Nephron progenitor cell (in vitro differentiated cells): Measurements from ENCODE around the gene FASTKD1.
"Not testable (repeated sequence)": the region's sequence is repeated elsewhere in the genome, so short reads cannot be mapped to it uniquely, and the experiment has no call there.

Experiments
- DNase-seq: peaks from one replicate; pipeline ENCODE4 v3.0.0; 2021
- H3K27ac Mint-ChIP-seq: 2 replicates; pipeline ENCODE4 v1.8.0; 2021; ENCODE audit warnings: mild to moderate bottlenecking, moderate library complexity, mixed read lengths
- H3K27me3 Mint-ChIP-seq: 2 replicates; pipeline ENCODE4 v1.8.0; 2021; ENCODE audit warnings: mild to moderate bottlenecking, low read depth, mixed read lengths; ENCODE audit not compliant: poor library complexity
- H3K36me3 Mint-ChIP-seq: 2 replicates; pipeline ENCODE4 v1.8.0; 2021; ENCODE audit warnings: low read depth, mixed read lengths
- H3K4me1 Mint-ChIP-seq: 2 replicates; pipeline ENCODE4 v1.8.0; 2021; ENCODE audit warnings: mixed read lengths
- H3K4me3 Mint-ChIP-seq: 2 replicates; pipeline ENCODE4 v1.8.0; 2021; ENCODE audit warnings: mild to moderate bottlenecking, moderate library complexity, mixed read lengths
- H3K9me3 Mint-ChIP-seq: 2 replicates; pipeline ENCODE4 v1.8.0; 2021; ENCODE audit warnings: mild to moderate bottlenecking, moderate library complexity, mixed read lengths
- TF ChIP-seq, protein P1 (sequence below): fragments of 200-600 bp; sonication (generic); IDR thresholded peaks from 2 replicates; pipeline ENCODE4 v1.5.0; 2021; ENCODE audit warnings: antibody characterized with exemption

Gene FASTKD1

DNA sequence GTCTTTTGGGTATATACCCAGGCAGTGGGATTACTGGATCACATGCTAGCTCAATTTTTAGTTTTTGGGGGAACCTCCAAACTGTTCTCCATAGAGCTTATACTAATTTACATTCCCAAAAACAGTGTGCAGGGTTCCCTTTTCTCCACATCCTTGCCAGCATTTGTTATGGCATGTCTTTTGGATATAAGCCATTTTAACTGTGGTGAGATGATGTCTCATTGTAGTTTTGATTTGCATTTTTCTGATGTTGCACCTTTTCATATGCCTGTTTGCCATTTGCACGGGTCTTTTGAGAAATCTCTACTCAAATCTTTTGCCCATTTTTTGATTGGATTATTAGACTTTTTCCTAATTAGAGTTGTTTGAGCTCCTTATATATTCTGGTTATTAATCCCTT lies 8.0 kb downstream of the FASTKD1 start:
- H3K27ac Mint-ChIP-seq, result no peak overlapping the region
- peaks cover 18% of the 10 kb centered on the region for H3K9me3 Mint-ChIP-seq
- TF ChIP-seq, protein P1, sequence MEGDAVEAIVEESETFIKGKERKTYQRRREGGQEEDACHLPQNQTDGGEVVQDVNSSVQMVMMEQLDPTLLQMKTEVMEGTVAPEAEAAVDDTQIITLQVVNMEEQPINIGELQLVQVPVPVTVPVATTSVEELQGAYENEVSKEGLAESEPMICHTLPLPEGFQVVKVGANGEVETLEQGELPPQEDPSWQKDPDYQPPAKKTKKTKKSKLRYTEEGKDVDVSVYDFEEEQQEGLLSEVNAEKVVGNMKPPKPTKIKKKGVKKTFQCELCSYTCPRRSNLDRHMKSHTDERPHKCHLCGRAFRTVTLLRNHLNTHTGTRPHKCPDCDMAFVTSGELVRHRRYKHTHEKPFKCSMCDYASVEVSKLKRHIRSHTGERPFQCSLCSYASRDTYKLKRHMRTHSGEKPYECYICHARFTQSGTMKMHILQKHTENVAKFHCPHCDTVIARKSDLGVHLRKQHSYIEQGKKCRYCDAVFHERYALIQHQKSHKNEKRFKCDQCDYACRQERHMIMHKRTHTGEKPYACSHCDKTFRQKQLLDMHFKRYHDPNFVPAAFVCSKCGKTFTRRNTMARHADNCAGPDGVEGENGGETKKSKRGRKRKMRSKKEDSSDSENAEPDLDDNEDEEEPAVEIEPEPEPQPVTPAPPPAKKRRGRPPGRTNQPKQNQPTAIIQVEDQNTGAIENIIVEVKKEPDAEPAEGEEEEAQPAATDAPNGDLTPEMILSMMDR, result no peak
- DNase-seq, result no peak
- peaks cover 4% of the 10 kb centered on the region for H3K27me3 Mint-ChIP-seq
- peaks cover 49% of the 10 kb centered on the region for H3K36me3 Mint-ChIP-seq
- H3K4me1 Mint-ChIP-seq, result peaks cover 10% of the 10 kb centered on the region
- H3K4me3 Mint-ChIP-seq, result no peak overlapping the region

DNA sequence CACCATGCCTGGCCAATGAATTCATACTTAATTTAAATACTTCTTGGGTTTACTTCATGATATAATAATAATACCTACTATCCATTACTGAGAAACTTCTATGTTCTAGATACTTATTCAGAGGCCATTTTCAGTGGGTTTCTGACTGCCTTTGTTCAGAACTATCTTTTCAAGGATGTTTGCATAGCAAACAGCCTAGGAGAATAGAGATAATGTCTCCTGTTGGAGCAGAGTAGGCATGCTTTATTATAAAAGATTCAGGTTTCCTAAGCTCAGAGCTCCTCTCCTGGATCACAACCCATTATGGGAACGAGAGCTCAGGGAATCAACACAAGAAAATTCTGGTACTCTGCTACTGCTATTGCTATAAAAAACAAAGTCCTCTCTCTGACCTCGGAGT lies 11.1 kb downstream of the FASTKD1 start:
- DNase-seq, result no peak
- H3K27me3 Mint-ChIP-seq, result peaks cover 4% of the 10 kb centered on the region
- H3K9me3 Mint-ChIP-seq, result peaks cover 18% of the 10 kb centered on the region
- TF ChIP-seq, protein P1, result no peak
- H3K36me3 Mint-ChIP-seq, result peaks cover 50% of the 10 kb centered on the region
- H3K27ac Mint-ChIP-seq, result no peak overlapping the region
- H3K4me3 Mint-ChIP-seq, result no peak overlapping the region
- H3K4me1 Mint-ChIP-seq, result no peaks in the 10 kb centered on the region

DNA sequence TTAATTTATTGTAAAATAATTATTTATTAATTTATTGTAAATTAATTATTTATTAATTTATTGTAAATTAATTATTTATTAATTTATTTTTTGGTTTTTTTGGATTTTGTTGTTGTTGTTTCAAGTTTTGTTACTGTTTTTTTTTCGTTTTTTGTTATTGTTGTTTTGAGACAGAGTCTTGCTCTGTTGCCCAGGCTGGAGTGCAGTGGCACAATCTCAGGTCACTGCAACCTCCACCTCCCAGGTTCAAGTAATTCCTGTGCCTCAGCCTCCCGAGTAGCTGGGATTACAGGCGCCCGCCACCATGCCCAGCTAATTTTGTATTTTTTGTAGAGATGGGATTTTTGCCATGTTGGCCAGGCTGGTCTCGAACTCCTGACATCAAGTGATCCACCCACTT lies 11.6 kb downstream of the FASTKD1 start:
- H3K9me3 Mint-ChIP-seq, result peaks cover 18% of the 10 kb centered on the region
- H3K4me1 Mint-ChIP-seq, H3K27ac Mint-ChIP-seq, DNase-seq, H3K27me3 Mint-ChIP-seq, H3K4me3 Mint-ChIP-seq: not testable (repeated sequence)
- peaks cover 50% of the 10 kb centered on the region for H3K36me3 Mint-ChIP-seq

DNA sequence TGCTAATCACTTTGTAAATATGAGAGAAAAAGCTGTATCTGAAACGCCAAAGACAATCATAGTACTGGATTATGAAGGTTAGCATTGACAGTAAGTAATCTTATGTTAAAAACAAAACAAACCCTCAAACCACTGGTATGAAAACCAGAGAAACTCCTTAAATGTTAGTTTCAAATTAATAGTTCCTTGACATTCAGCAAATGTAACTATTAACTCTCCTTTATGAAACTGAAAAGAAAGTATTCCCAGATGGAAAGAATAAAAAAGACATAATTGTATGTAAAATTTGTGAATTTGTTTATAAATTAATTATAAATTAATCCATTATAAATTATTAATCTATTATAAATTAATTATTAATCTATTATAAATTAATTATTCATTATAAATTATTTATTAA lies 12.3 kb downstream of the FASTKD1 start:
- H3K36me3 Mint-ChIP-seq, result peaks cover 50% of the 10 kb centered on the region
- no peak overlapping the region for H3K27ac Mint-ChIP-seq
- H3K9me3 Mint-ChIP-seq, result peaks cover 18% of the 10 kb centered on the region

DNA sequence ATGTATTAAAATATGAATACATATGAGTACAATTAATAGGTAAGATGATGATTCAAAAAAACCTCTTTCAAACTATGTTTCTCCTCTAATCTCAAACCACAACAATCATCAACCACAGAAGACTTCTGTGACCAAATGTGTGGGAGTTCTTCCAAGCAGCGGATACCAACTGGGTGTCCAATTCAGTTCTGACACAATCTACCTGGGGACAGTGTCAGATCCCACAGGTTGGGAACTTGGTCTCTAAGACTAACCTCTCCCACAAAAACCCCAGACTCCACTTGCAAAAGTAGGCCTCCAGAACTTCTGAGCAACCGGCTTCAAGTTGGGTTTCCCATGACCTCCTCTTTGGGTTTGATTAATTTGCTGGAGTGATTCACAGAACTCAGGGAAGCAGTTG lies 26.9 kb downstream of the FASTKD1 start:
- no peaks in the 10 kb centered on the region for H3K4me1 Mint-ChIP-seq
- peaks cover 57% of the 10 kb centered on the region for H3K36me3 Mint-ChIP-seq
- TF ChIP-seq, protein P1, result no peak
- H3K27ac Mint-ChIP-seq, result no peak overlapping the region
- no peaks in the 10 kb centered on the region for H3K9me3 Mint-ChIP-seq
- no peak for DNase-seq
- no peaks in the 10 kb centered on the region for H3K27me3 Mint-ChIP-seq
- H3K4me3 Mint-ChIP-seq, result no peak overlapping the region

More for the DNA sequence above, 12.3 kb downstream of the FASTKD1 start:
- Mint-ChIP-seq H3K4me3 (no peak overlapping the region), H3K27me3 (peaks cover 4% of the 10 kb centered on the region), H3K4me1 (no peaks in the 10 kb centered on the region)
- no peak for DNase-seq
- TF ChIP-seq, protein P1, result no peak

DNA sequence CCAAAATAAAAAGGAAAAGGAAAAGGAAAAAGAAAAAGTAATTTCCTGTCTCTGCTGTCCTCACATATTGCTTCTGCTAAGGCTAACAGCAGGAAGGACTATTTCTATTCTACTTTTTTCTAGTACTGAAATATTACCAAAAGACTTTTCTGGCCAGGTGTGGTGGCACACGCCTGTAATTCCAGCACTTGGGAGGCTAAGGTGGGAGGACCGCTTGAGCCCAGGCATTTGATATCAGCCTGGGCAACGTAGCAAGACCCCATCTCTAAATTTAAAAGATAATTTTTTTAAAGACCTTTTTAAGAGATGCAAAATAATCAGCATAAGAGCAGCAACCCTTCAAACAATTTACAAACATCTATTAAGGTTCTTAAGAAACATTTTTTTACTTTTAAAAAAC lies 31.2 kb downstream of the FASTKD1 start:
- no peak for DNase-seq
- Mint-ChIP-seq H3K4me1 (no peaks in the 10 kb centered on the region), H3K4me3 (no peak overlapping the region), H3K27ac (no peak overlapping the region), H3K27me3 (no peaks in the 10 kb centered on the region), H3K9me3 (no peaks in the 10 kb centered on the region), H3K36me3 (peaks cover 49% of the 10 kb centered on the region)
- TF ChIP-seq, protein P1, result no peak
